Ramos (cell line): ENCODE data around the gene POLD1.

Experiments
- in situ Hi-C: fragments of 300-500 bp; cut with MboI; formaldehyde crosslinking; loops from one replicate; pipeline ENCODE4 v1.14.3; 2022; ENCODE audit warnings: low sequenced_read_pairs; ENCODE audit not compliant: unreplicated experiment

Gene POLD1

DNA sequence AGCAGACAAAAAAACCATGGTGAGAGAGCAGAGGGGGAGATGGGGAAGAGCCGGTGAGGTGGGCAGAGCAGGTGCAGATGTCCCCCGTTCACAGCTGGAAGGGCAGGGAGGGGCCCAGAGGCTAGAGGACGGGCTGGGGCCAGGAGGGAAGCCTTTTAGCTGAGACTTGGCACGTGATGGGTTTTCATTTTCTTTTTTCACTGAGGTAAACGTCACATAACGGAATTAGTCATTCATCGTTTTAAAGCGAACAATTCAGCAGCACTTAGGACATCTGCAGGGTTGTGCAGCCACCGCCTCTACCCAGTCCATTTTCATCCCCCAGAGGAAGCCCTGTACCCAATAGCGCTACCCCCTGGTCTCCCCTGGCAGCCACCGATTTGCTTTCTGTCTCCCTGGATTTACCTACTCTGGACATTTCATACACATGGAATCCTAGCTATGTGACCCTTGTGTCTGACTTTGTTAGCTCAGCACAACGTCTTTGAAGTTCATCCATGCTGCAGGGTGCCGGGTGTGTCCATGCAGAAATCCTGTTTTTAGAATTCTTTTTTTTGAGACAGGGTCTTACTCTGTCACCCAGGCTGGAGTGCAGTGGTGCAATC, 76.1 kb downstream of the POLD1 start:
- in situ Hi-C loops = loop anchor here (5.0 to 10.0 kb wide), 2 partner anchors 93 to 205 kb away; partner anchors contain the start of gene NAPSA

DNA sequence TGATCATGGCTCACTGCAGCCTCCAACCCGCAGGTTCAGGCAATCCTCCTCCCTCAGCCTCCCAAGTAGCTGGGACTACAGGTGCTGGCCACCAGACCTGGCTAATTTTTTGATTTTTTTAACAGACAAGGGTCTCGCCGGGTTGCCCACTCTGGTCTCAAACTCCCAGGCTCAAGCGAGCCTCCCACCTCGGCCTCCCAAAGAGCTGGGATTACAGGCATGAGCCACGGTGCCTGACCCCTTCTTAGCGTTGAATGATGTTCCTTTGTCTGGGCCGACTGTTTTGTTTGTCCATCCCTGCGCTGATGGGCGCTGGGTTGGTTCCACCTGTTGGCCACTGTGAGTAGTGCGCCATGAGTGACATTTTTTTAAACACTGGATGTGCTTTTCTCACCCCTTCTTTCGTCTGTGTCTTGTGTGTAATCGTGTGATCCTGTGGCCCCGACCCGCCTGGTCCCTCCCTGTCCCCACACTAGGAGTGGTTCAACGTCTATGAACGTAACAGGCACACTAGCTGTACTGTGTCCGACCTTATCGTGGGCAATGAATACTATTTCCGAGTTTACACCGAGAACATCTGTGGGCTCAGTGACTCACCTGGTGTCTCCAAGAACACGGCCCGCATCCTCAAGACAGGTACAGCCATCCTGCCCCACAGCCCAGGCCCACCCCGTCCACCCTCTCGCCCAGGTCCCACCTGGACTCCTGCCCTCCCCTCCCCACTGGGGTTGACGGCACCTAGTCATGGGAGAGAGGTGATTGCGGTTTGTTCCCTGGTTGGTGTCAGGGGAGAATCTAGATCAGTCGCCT, 77.1 kb downstream of the POLD1 start:
- in situ Hi-C loops = loop anchor here (5.0 to 10.0 kb wide), 2 partner anchors 94 to 206 kb away; partner anchors contain the start of gene NAPSA

DNA sequence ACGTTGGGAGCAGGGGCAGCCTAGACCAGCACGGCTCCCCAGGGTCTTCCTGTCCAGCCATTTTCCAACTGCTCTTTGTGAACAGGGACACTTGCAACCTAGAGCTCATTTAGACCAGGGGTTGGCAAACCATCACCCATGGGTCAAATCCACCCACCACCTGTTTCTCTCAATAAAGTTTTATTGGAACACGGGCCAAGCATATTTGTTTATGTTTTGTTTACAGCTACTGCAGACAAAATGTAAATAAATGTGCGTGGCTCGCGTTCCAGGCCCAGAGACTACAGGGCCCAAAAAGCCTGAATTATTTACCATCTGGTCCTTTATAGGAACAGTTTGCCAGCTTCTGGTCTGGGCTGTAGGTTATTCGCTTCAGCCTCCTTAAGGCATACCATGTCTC, 78.8 kb downstream of the POLD1 start:
- in situ Hi-C loops = loop anchor here (5.0 to 10.0 kb wide), 2 partner anchors 96 to 208 kb away; partner anchors contain the start of gene NAPSA

DNA sequence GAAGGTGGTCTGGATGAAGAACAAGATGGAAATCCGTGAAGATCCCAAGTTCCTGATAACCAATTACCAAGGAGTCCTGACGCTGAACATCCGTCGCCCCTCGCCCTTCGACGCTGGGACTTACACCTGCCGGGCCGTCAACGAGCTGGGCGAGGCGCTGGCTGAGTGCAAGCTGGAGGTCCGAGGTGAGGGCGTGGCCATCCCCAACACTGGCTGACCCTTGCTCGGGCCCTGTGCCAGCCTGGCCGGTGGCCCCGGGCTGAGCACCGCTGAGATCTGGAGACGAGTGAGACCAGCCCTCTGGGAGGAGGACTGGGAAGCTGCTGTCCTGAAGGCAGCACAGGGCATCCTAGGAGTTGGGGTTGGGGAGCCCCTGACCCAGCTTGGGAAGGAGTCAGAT, 80.2 kb downstream of the POLD1 start:
- in situ Hi-C loops = loop anchor here (5.0 to 10.0 kb wide), 2 partner anchors 97 to 210 kb away; partner anchors contain the start of gene NAPSA

DNA sequence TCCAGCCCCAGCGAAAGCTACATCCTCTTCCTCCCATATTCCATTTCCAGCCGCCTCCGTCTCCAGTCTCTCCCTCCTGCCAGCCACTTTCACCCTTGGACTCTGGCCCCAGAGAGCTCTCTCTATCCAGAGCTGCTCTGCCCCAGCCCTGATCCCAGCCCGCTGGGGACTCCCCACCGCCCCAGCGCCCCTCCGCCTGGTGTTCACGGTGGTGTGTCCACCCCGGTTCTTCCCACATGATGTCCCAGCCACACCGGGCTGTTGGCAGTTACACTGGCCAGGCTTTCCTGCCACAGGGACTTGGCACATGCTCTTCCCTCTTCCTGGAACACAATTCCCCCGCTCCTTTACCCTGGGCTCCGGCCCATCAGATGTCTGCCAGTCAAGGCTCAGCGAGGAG, 80.9 kb downstream of the POLD1 start:
- in situ Hi-C loops = loop anchor here (5.0 to 10.0 kb wide), 2 partner anchors 98 to 210 kb away; partner anchors contain the start of gene NAPSA

DNA sequence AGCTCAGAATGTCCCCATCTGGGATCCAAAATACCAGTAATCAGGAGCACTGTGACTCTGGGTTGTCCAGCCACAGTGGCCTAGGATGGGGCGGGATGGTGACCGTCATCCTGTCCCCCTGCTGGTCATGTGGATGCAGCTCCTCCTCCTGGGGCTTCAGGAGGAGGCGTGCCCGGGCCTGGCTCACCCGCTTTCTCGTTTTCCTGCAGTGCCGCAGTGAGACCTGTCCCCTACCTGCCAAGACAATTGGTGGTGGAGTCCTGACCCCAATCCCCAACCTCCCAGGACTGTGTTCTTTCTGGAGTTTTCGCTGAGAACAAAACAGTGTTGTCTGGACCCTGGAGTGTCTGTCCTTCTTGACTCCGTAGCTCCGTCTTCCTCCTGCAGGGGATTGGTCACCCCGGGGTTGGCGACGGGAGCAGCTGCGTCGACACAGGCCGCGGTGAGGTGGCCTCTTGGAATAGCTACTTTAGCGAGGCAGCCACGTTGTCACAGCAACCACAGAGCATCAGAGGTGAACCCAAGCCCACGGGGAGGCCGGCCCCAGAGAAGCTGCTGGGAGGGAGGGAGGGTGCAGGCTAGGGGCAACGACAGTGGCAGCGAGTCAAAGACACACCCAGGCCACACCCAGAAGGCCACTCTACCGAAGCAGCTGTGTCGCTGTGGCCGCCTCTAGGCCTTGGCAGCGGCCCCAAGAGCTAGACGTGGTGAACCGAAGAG, 82.0 kb downstream of the POLD1 start:
- in situ Hi-C loops = loop anchor here (10.0 kb wide), 1 partner anchor 211 kb away; no protein-coding TSS in a partner anchor

DNA sequence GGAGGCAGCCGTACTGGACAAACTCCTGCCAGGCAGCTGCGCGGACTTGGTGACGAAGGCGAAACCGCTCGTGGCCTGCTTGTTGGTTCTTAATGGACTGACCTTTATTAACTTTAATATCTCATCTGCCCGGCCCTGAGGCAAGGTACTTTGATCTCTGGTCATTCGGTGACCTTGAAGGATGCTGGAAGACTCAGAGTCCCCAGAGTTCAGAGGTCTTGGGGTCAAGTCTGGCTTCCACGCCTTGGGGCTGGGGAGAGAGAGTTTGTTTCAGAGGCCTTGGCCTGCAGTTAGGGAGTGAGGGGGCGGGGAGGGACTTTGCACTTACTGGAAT, 82.5 kb downstream of the POLD1 start:
- in situ Hi-C loops = loop anchor here (10.0 kb wide), 1 partner anchor 212 kb away; no protein-coding TSS in a partner anchor

DNA sequence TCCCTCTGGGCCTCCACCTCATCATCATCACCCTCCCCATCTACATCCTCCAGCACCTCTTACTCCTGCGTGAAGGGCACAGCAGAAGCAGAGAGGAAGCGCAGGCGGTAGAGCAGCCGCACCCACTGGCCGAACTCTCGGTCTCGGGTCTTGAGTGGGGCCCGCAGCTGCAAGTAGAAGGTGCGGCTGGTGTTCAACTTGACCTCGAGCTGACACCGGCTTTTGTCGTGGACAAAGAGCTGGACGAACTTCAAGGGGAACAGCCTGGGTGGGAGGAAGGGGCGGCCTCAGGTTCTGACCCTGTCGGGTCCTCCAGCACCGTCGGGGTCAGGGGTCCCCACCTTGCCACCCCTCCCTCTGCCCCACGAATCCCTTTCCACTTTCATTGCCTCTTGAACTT, 83.4 kb downstream of the POLD1 start:
- in situ Hi-C loops = loop anchor here (10.0 kb wide), 1 partner anchor 213 kb away; no protein-coding TSS in a partner anchor
